H9 (cell line): Measurements from ENCODE around the gene CLDN18. TPM values are rescaled to one million over a fixed set of nuclear protein-coding genes. Genes with fewer than 3 reads are reported as not detected.

Source experiments
- DNase-seq: peaks from one replicate; pipeline ENCODE4 v3.0.0-alpha.2; 2017
- H2AFZ ChIP-seq: one replicate; pipeline ENCODE4 v1.6.1; 2013; ENCODE audit warnings: mild to moderate bottlenecking, low read length, control low read depth, moderate library complexity
- H2AK5ac ChIP-seq: 2 replicates; pipeline ENCODE4 v1.6.1; 2013; ENCODE audit warnings: low read length, control low read depth, mixed read lengths; ENCODE audit not compliant: insufficient read length
- H2BK120ac ChIP-seq: one replicate; pipeline ENCODE4 v1.6.1; 2013; ENCODE audit warnings: low read depth, mild to moderate bottlenecking, low read length, control low read depth, inconsistent platforms; ENCODE audit not compliant: poor library complexity, severe bottlenecking
- H2BK12ac ChIP-seq: 2 replicates; pipeline ENCODE4 v1.6.1; 2013; ENCODE audit warnings: low read length, control low read depth, mixed read lengths, low read depth; ENCODE audit not compliant: insufficient read length
- H2BK15ac ChIP-seq: 2 replicates; pipeline ENCODE4 v1.6.1; 2013; ENCODE audit warnings: low read depth, low read length, control low read depth
- H2BK20ac ChIP-seq: one replicate; pipeline ENCODE4 v1.6.1; 2013; ENCODE audit warnings: low read depth, mild to moderate bottlenecking, low read length, control low read depth, inconsistent platforms; ENCODE audit not compliant: poor library complexity, severe bottlenecking
- H2BK5ac ChIP-seq: 2 replicates; pipeline ENCODE4 v1.6.1; 2013; ENCODE audit warnings: low read length, control low read depth, mixed read lengths; ENCODE audit not compliant: insufficient read length
- H3K14ac ChIP-seq: 2 replicates; pipeline ENCODE4 v1.6.1; 2013; ENCODE audit warnings: low read length, control low read depth; ENCODE audit not compliant: insufficient read depth
- H3K18ac ChIP-seq: 2 replicates; pipeline ENCODE4 v1.6.1; 2013; ENCODE audit warnings: low read depth, mild to moderate bottlenecking, mixed read lengths, low read length, control low read depth; ENCODE audit not compliant: insufficient read length
- H3K23ac ChIP-seq: 2 replicates; pipeline ENCODE4 v1.6.1; 2013; ENCODE audit warnings: low read length, control low read depth, mixed read lengths, low read depth; ENCODE audit not compliant: insufficient read length
- H3K23me2 ChIP-seq: 2 replicates; pipeline ENCODE4 v1.6.1; 2013; ENCODE audit warnings: low read depth, mild to moderate bottlenecking, mixed read lengths, low read length, control low read depth; ENCODE audit not compliant: insufficient read length, poor library complexity, severe bottlenecking
- H3K27ac ChIP-seq: 2 replicates; pipeline ENCODE4 v1.5.1; 2013; ENCODE audit warnings: low read length, control low read depth, mixed read lengths, low read depth; ENCODE audit not compliant: insufficient read length
- H3K27me3 ChIP-seq: 2 replicates; pipeline ENCODE4 v1.6.1; 2013; ENCODE audit warnings: low read length, control low read depth, inconsistent platforms; ENCODE audit not compliant: insufficient read depth
- H3K4ac ChIP-seq: 2 replicates; pipeline ENCODE4 v1.6.1; 2013; ENCODE audit warnings: low read depth, mild to moderate bottlenecking, control low read depth, inconsistent platforms, low read length, moderate library complexity
- H3K4me1 ChIP-seq: 2 replicates; pipeline ENCODE4 v1.6.1; 2013; ENCODE audit warnings: low read length, control low read depth, inconsistent platforms; ENCODE audit not compliant: insufficient read depth
- H3K4me2 ChIP-seq: 2 replicates; pipeline ENCODE4 v1.6.1; 2013; ENCODE audit warnings: low read length, control low read depth, mixed read lengths; ENCODE audit not compliant: insufficient read length, insufficient read depth
- H3K56ac ChIP-seq: 2 replicates; pipeline ENCODE4 v1.6.1; 2013; ENCODE audit warnings: low read depth, mild to moderate bottlenecking, mixed read lengths, low read length, control low read depth; ENCODE audit not compliant: insufficient read length
- H3K79me1 ChIP-seq: 2 replicates; pipeline ENCODE4 v1.6.1; 2013; ENCODE audit warnings: low read depth, mild to moderate bottlenecking, moderate library complexity, low read length, control low read depth, inconsistent platforms; ENCODE audit not compliant: insufficient read depth, poor library complexity, severe bottlenecking
- H3K79me2 ChIP-seq: 2 replicates; pipeline ENCODE4 v1.6.1; 2013; ENCODE audit warnings: low read length, control low read depth, inconsistent platforms; ENCODE audit not compliant: insufficient read depth
- H3K9ac ChIP-seq: 2 replicates; pipeline ENCODE4 v1.6.1; 2013; ENCODE audit warnings: low read length, control low read depth, mixed read lengths; ENCODE audit not compliant: insufficient read length; ENCODE audit errors: extremely low read depth
- H3K9me3 ChIP-seq: one replicate; pipeline ENCODE4 v1.6.1; 2013; ENCODE audit warnings: low read depth, low read length, inconsistent platforms; ENCODE audit not compliant: control insufficient read depth
- H3T11ph ChIP-seq: one replicate; pipeline ENCODE4 v1.6.1; 2013; ENCODE audit warnings: mild to moderate bottlenecking, low read length, control low read depth, inconsistent platforms
- H4K20me1 ChIP-seq: one replicate; pipeline ENCODE4 v1.6.1; 2013; ENCODE audit not compliant: control insufficient read depth, insufficient read length, insufficient read depth
- H4K5ac ChIP-seq: 2 replicates; pipeline ENCODE4 v1.6.1; 2013; ENCODE audit warnings: low read depth, mild to moderate bottlenecking, mixed read lengths, low read length, control low read depth; ENCODE audit not compliant: insufficient read length
- H4K8ac ChIP-seq: replicated peaks from 2 replicates; pipeline ENCODE4 v1.6.1; 2013; ENCODE audit warnings: low read length, control low read depth, mixed read lengths, low read depth; ENCODE audit not compliant: insufficient read length
- H4K91ac ChIP-seq: 2 replicates; pipeline ENCODE4 v1.6.1; 2013; ENCODE audit warnings: low read depth, mild to moderate bottlenecking, moderate library complexity, mixed read lengths, low read length, control low read depth; ENCODE audit not compliant: insufficient read length
- H3K27ac Mint-ChIP-seq, 3 experiments: 2 replicates in 2 of 3; 3 replicates in 1 of 3; pipeline ENCODE4 v1.8.0; 2020 to 2021; ENCODE audit warnings: mixed read lengths in 3 of 3, mild to moderate bottlenecking in 1 of 3, moderate library complexity in 1 of 3
- H3K27me3 Mint-ChIP-seq: 2 replicates; pipeline ENCODE4 v1.8.0; 2021; ENCODE audit warnings: low read depth, mild to moderate bottlenecking, moderate library complexity, mixed read lengths
- H3K36me3 Mint-ChIP-seq, 3 experiments: 2 replicates in 2 of 3; 3 replicates in 1 of 3; pipeline ENCODE4 v1.8.0; 2020 to 2021; ENCODE audit warnings: low read depth in 3 of 3, mixed read lengths in 3 of 3; ENCODE audit not compliant: insufficient read depth in 1 of 3
- H3K4me1 Mint-ChIP-seq, 2 experiments: 2 replicates each; pipeline ENCODE4 v1.8.0; 2020; ENCODE audit warnings: mixed read lengths in 2 of 2
- H3K4me3 Mint-ChIP-seq, 2 experiments: 2 replicates in 1 of 2; 3 replicates in 1 of 2; pipeline ENCODE4 v1.8.0; 2020 to 2021; ENCODE audit warnings: mild to moderate bottlenecking in 2 of 2, mixed read lengths in 2 of 2, moderate library complexity in 1 of 2
- H3K9me3 Mint-ChIP-seq, 2 experiments: 2 replicates in 1 of 2; 3 replicates in 1 of 2; pipeline ENCODE4 v1.8.0; 2020; ENCODE audit warnings: mild to moderate bottlenecking in 2 of 2, mixed read lengths in 2 of 2, moderate library complexity in 1 of 2
- CTCF ChIP-seq: fragments of 200-600 bp; sonication (generic); conservative IDR thresholded peaks from 3 replicates; pipeline ENCODE4 v1.8.0; 2021; ENCODE audit warnings: antibody characterized with exemption, mild to moderate bottlenecking
- WGBS: extraction: QIAGEN DNeasy Blood & Tissue Kit; methylation state at CpG from one replicate; pipeline ENCODE4 v1.1.7; 2013; ENCODE audit warnings: missing lambda C conversion rate, low lambda C conversion rate, mixed read lengths; ENCODE audit not compliant: insufficient read length; ENCODE audit errors: extremely low coverage; 5-methylcytosine and 5-hydroxymethylcytosine counted together
- total RNA-seq: library from RNA; stranded (reverse); gene quantifications from 2 replicates; pipeline ENCODE4 v1.2.1, GENCODE V29; 2021

The CLDN18 gene
- total RNA-seq, 1 experiment from 2014 or later: not detected

GRCh38 chr3:138042043-138042442 lies 32.1 kb downstream of the CLDN18 start:
- Histone ChIP-seq H3K27ac (no peak overlapping the region), H3K27me3 (no peaks in the 10 kb centered on the region), H2BK12ac (no peak overlapping the region), H3K56ac (no peak overlapping the region), H2AK5ac (no peak overlapping the region), H2BK120ac (no peak overlapping the region), H2BK20ac (no peak overlapping the region), H3K4me1 (peaks cover 5% of the 10 kb centered on the region), H3K9ac (no peak overlapping the region), H3K23me2 (no peaks in the 10 kb centered on the region), H3K4ac (no peak overlapping the region), H3K9me3 (no peaks in the 10 kb centered on the region), H3K4me2 (no peak overlapping the region), H2AFZ (no peak overlapping the region), H3K79me2 (no peaks in the 10 kb centered on the region), H3T11ph (no peak overlapping the region), H4K20me1 (no peaks in the 10 kb centered on the region), H2BK15ac (no peak overlapping the region), H4K91ac (no peak overlapping the region), H3K18ac (no peak overlapping the region), H2BK5ac (no peak overlapping the region), H3K79me1 (no peaks in the 10 kb centered on the region), H4K5ac (no peak overlapping the region), H3K14ac (no peak overlapping the region), H3K23ac (no peak overlapping the region), H4K8ac (no peak overlapping the region)
- H3K27me3 Mint-ChIP-seq: no peaks in the 10 kb centered on the region
- no peaks in the 10 kb centered on the region for H3K9me3 Mint-ChIP-seq
- DNase-seq: no peak
- H3K4me3 Mint-ChIP-seq: no peak overlapping the region
- peaks cover 9% of the 10 kb centered on the region in 2 experiments for H3K4me1 Mint-ChIP-seq
- H3K27ac Mint-ChIP-seq: no peak overlapping the region; a peak in 1 of 7 replicates
- WGBS: no CpG with 5 or more reads among the region's 2 CpGs
- TF ChIP-seq CTCF: no peak
- no peaks in the 10 kb centered on the region; a peak in 2 of 7 replicates for H3K36me3 Mint-ChIP-seq
